ENCODE results near the gene PITX3. TPM values are rescaled to one million over a fixed set of nuclear protein-coding genes. Genes with fewer than 3 reads are reported as not detected.
A peak's percentile ranks its signal among the peaks of the same experiment; 100 is the strongest.

Gene PITX3
- total and polyA plus RNA-seq, 9 of the 15 experiments (the other 6 are each of a cell fraction or from before 2014, with no cell fraction given), result 0.30 to 0.98 (median 0.95) TPM; not detected in 6

GRCh38 chr10:102229810-102230263 lies 11.5 kb downstream of the PITX3 start (continued):
- TF ChIP-seq CTCF (IDR thresholded peaks at IDR 0.05 in 2 of 3, conservative IDR thresholded peaks at IDR 0.05 in 1 of 3; ENCODE audit: insufficient read depth in 2 of 3, low read depth in 1 of 3, low read length in 3 of 3), result peak; percentile 89 to 91 (median 91)
- no peak for TF ChIP-seq ZNF584 (CRISPR knock-in tag; IDR thresholded peaks at IDR 0.05; ENCODE audit: low read depth)
- TF ChIP-seq NFIX (CRISPR knock-in tag; IDR thresholded peaks at IDR 0.05; ENCODE audit: low read depth), result no peak
- TF ChIP-seq, protein P1, sequence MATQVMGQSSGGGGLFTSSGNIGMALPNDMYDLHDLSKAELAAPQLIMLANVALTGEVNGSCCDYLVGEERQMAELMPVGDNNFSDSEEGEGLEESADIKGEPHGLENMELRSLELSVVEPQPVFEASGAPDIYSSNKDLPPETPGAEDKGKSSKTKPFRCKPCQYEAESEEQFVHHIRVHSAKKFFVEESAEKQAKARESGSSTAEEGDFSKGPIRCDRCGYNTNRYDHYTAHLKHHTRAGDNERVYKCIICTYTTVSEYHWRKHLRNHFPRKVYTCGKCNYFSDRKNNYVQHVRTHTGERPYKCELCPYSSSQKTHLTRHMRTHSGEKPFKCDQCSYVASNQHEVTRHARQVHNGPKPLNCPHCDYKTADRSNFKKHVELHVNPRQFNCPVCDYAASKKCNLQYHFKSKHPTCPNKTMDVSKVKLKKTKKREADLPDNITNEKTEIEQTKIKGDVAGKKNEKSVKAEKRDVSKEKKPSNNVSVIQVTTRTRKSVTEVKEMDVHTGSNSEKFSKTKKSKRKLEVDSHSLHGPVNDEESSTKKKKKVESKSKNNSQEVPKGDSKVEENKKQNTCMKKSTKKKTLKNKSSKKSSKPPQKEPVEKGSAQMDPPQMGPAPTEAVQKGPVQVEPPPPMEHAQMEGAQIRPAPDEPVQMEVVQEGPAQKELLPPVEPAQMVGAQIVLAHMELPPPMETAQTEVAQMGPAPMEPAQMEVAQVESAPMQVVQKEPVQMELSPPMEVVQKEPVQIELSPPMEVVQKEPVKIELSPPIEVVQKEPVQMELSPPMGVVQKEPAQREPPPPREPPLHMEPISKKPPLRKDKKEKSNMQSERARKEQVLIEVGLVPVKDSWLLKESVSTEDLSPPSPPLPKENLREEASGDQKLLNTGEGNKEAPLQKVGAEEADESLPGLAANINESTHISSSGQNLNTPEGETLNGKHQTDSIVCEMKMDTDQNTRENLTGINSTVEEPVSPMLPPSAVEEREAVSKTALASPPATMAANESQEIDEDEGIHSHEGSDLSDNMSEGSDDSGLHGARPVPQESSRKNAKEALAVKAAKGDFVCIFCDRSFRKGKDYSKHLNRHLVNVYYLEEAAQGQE (IDR thresholded peaks at IDR 0.05; ENCODE audit: borderline replicate concordance), result peak; percentile 77
- TF ChIP-seq, protein P1 (CRISPR knock-in tag; IDR thresholded peaks at IDR 0.05; ENCODE audit: low read depth), result no peak
- TF ChIP-seq RAD21 (CRISPR knock-in tag; conservative IDR thresholded peaks at IDR 0.05 in 1 of 2, IDR thresholded peaks at IDR 0.05 in 1 of 2), result peak; percentile 82 to 94
- TF ChIP-seq ZBED1 (IDR thresholded peaks at IDR 0.05), result no peak
- TF ChIP-seq, protein P2, sequence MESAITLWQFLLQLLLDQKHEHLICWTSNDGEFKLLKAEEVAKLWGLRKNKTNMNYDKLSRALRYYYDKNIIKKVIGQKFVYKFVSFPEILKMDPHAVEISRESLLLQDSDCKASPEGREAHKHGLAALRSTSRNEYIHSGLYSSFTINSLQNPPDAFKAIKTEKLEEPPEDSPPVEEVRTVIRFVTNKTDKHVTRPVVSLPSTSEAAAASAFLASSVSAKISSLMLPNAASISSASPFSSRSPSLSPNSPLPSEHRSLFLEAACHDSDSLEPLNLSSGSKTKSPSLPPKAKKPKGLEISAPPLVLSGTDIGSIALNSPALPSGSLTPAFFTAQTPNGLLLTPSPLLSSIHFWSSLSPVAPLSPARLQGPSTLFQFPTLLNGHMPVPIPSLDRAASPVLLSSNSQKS (CRISPR knock-in tag; IDR thresholded peaks at IDR 0.05), result no peak
- TF ChIP-seq TFAP4 (CRISPR knock-in tag; IDR thresholded peaks at IDR 0.05; ENCODE audit: borderline replicate concordance), result peak; percentile 46; the same call in 1 of the 2 replicates
- no peak for TF ChIP-seq ZSCAN32 (CRISPR knock-in tag; IDR thresholded peaks at IDR 0.05)
- TF ChIP-seq PCBP1 (IDR thresholded peaks at IDR 0.05; ENCODE audit: low read depth, low read length, poor library complexity, severe bottlenecking), result peak; percentile 1
- TF ChIP-seq CBX3 (IDR thresholded peaks at IDR 0.05; ENCODE audit: borderline replicate concordance in 1 of 2, low read length in 2 of 2), result peak in 1 of 2 experiments; percentile 62; a peak in 1 of 3 replicates
- no peak for TF ChIP-seq MECOM (CRISPR knock-in tag; IDR thresholded peaks at IDR 0.05)
- peak; percentile 11 for TF ChIP-seq TBP (optimal IDR thresholded peaks at IDR 0.05; ENCODE audit: low read depth, low read length)
- TF ChIP-seq STAG1 (CRISPR knock-in tag; IDR thresholded peaks at IDR 0.05; ENCODE audit: borderline replicate concordance), result peak; percentile 89
- peak in 1 of 2 experiments; percentile 70; a peak in 1 of 4 replicates for TF ChIP-seq MAZ (CRISPR knock-in tag; conservative IDR thresholded peaks at IDR 0.05 in 1 of 2, IDR thresholded peaks at IDR 0.05 in 1 of 2)
